WERI-Rb-1 (cell line): ENCODE data around the gene OR2F2.

Experiments used
- DNase-seq: peaks from one replicate; pipeline ENCODE4 v3.0.0-alpha.2; 2020
- H3K27ac ChIP-seq: fragments of 250-450 bp; sonication (Bioruptor Pico); 2 replicates; pipeline ENCODE4 v1.5.1; 2020; ENCODE audit warnings: mild to moderate bottlenecking, moderate library complexity
- H3K27me3 ChIP-seq: fragments of 250-450 bp; sonication (Bioruptor Pico); 2 replicates; pipeline ENCODE4 v1.5.1; 2021; ENCODE audit warnings: mild to moderate bottlenecking, low read depth, moderate library complexity; ENCODE audit not compliant: insufficient read depth, severe bottlenecking
- H3K36me3 ChIP-seq: fragments of 250-450 bp; sonication (Bioruptor Pico); 2 replicates; pipeline ENCODE4 v1.5.1; 2020; ENCODE audit warnings: mild to moderate bottlenecking, moderate library complexity
- H3K4me3 ChIP-seq: 2 replicates; pipeline ENCODE4 v1.5.1; 2011; ENCODE audit warnings: low read depth, mild to moderate bottlenecking, control low read depth, low read length
- H3K9me3 ChIP-seq: fragments of 250-450 bp; sonication (Bioruptor Pico); 2 replicates; pipeline ENCODE4 v1.5.1; 2021; ENCODE audit warnings: mild to moderate bottlenecking, moderate library complexity; ENCODE audit not compliant: severe bottlenecking
- CTCF ChIP-seq: IDR thresholded peaks from 2 replicates; pipeline ENCODE4 v1.5.1; 2011; ENCODE audit warnings: low read depth, mild to moderate bottlenecking, control low read depth, inconsistent platforms, low read length

OR2F2 gene

GRCh38 chr7:143934526-143935325, at the start of gene OR2F2:
Gene OR2F2 (plus strand): TSS chr7:143935233. CDS start chr7:143935233, 0 bp downstream.
- Histone ChIP-seq H3K27ac (no peak within 1 kb of the TSS), H3K4me3 (no peak within 1 kb of the TSS), H3K27me3 (no peaks in the 10 kb centered on the region), H3K36me3 (no peaks in the 10 kb centered on the region), H3K9me3 (no peaks in the 10 kb centered on the region)
- DNase-seq = no peak
- no peak for TF ChIP-seq CTCF

DNA sequence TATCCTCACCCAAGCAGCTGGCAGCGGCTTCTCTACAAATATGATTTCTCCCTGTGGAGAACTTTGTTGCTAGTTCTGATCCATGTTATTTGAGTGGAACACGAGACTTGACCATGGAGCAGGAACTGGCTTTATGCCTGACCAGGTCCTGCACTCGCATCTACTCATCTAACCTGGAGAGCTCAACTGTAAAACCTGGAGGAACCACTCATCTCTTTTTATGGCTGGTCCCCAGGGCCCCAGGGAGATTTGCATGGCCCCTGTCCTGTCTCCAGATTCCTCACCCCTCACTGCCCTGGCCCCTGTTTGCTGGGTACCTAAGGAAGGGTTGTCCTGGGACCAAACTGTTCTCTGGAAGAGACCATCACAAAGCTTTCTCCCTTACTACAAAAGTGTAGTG, 49.1 kb upstream of the OR2F2 start:
- TF ChIP-seq CTCF = no peak

GRCh38 chr7:143886826-143887477, 48.1 kb upstream of the OR2F2 start:
- no peak overlapping the region for H3K27ac ChIP-seq
- H3K27me3 ChIP-seq = no peaks in the 10 kb centered on the region
- no peaks in the 10 kb centered on the region for H3K36me3 ChIP-seq
- no peak overlapping the region for H3K4me3 ChIP-seq
- TF ChIP-seq CTCF = no peak
- no peak for DNase-seq
- H3K9me3 ChIP-seq = no peaks in the 10 kb centered on the region

More for the DNA sequence above, 49.1 kb upstream of the OR2F2 start:
- Histone ChIP-seq H3K27me3 (no peaks in the 10 kb centered on the region), H3K27ac (no peak overlapping the region), H3K9me3 (no peaks in the 10 kb centered on the region), H3K4me3 (no peak overlapping the region), H3K36me3 (peaks cover under 1% of the 10 kb centered on the region; the same call in 1 of the 2 replicates)
- DNase-seq = no peak

DNA sequence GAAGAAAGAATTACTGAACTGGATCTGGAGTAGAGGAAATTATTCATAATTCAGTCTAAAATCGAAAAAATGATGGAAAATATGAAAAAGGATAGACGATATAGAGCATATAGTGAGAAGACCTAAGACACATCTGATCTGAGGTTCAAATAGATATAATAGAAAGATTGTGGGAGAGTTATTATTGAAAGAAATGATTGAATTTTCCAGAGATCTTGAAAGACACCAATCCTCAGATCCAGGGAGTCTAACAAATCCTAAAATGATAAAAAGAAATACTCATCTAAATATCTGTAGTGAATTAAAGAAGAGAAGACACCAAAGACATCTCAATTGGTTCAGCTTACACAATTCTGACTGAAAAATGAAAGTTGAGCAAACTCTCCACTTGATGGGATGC, 46.0 kb upstream of the OR2F2 start:
- H3K4me3 ChIP-seq = no peak overlapping the region
- no peaks in the 10 kb centered on the region for H3K27me3 ChIP-seq
- no peaks in the 10 kb centered on the region for H3K9me3 ChIP-seq
- no peak overlapping the region for H3K27ac ChIP-seq
- no peak for TF ChIP-seq CTCF
- no peaks in the 10 kb centered on the region for H3K36me3 ChIP-seq
- no peak for DNase-seq

DNA sequence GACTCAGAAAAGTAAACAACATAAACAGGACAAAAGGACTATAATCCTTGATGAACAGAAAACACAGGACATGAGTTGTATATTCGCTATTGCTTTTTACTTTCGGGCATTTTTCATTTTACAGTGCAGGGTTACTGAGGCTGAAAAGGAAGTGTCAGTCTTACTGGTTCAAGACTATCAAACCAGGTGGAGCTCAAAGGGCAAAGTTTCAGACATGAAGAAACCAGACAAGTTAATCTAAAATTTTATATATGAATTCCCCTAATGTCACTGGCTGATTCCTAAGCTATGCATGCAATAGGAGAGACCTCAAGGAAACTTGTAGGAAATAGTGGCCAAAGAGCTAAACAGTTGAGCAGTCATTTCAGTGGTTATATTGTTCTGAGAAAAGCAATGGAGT, 44.5 kb upstream of the OR2F2 start:
- DNase-seq = no peak
- H3K36me3 ChIP-seq = no peaks in the 10 kb centered on the region
- TF ChIP-seq CTCF = no peak
- no peaks in the 10 kb centered on the region for H3K9me3 ChIP-seq
- H3K27me3 ChIP-seq = no peaks in the 10 kb centered on the region
- H3K4me3 ChIP-seq = no peak overlapping the region
- H3K27ac ChIP-seq = no peak overlapping the region

DNA sequence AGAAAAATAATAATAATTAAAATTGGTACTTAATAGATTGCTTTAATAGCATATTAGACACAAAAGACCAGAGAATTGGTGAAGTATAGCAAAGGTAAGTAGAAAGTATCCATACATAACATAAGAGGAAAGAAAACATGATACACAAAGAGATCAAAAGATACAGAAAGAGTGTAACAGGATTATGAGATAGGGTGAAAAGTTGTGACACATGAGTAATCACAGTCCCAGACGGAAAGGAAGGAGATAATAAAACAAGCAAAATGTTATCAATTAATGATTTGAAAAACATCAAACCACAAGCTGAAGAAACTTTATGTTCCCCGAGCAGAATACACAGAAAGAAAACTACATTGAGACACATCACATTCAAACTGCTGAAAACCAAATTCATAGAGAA, 43.6 kb upstream of the OR2F2 start:
- Histone ChIP-seq H3K4me3 (no peak overlapping the region), H3K27ac (no peak overlapping the region), H3K27me3 (no peaks in the 10 kb centered on the region), H3K36me3 (no peaks in the 10 kb centered on the region), H3K9me3 (no peaks in the 10 kb centered on the region)
- no peak for DNase-seq
- no peak for TF ChIP-seq CTCF
